K562 (cell line): ENCODE measurements around the gene ZNF569. TPM values are rescaled to one million over a fixed set of nuclear protein-coding genes. Genes with fewer than 3 reads are reported as not detected.

Experiments used
- ELF2 ChIP-seq: fragments of 250-450 bp; sonication (Bioruptor Pico); IDR thresholded peaks from 2 replicates; pipeline ENCODE4 v1.5.0; 2021; ENCODE audit warnings: mild to moderate bottlenecking
- HDAC1 ChIP-seq, 2 experiments: fragments of 450-650 bp; IDR thresholded peaks; 2 replicates each; pipeline ENCODE4 v1.6.1; 2016 to 2017; ENCODE audit warnings: inconsistent platforms in 1 of 2, mild to moderate bottlenecking in 1 of 2, moderate library complexity in 1 of 2
- SMAD4 ChIP-seq: fragments of 250-450 bp; sonication (Bioruptor Pico); conservative IDR thresholded peaks from 2 replicates; pipeline ENCODE4 v1.8.0; 2021; ENCODE audit warnings: inconsistent platforms, mild to moderate bottlenecking, moderate library complexity
- SPI1 ChIP-seq: IDR thresholded peaks from 2 replicates; pipeline ENCODE4 v1.6.1; 2011; ENCODE audit warnings: low read depth, low read length, control low read depth, borderline replicate concordance
- polyA plus RNA-seq, 8 experiments: library from polyadenylated mRNA; depleted of rRNA in 4 of 8; stranded (reverse) in 5 of 8; unstranded in 3 of 8; fragments of >200 nt; fragmentation: Nextera tagmentation in 2 of 8; fragmentation: Illumina TruSeq in 1 of 8; extraction: Ambion mirVana in 2 of 8; extraction: Trizol in 1 of 8; gene quantifications; 2 replicates each; pipeline versions ENCODE4 v1.2.1 to v1.2.3, GENCODE V29; 2011 to 2014; ENCODE audit warnings: inconsistent platforms in 1 of 8, missing spikeins in 1 of 8
- total RNA-seq, 7 experiments: library from RNA; depleted of rRNA in 6 of 7; stranded (reverse); fragments of >200 nt in 6 of 7; fragmentation: Illumina TruSeq in 2 of 7; extraction: Trizol in 2 of 7; gene quantifications; 2 replicates each; pipeline versions ENCODE4 v1.2.1 to v1.2.3, GENCODE V29; 2011 to 2021; ENCODE audit warnings: low replicate concordance in 1 of 7
- TF ChIP-seq, protein P1 (sequence below), 3 experiments: IDR thresholded peaks in 2 of 3; conservative IDR thresholded peaks in 1 of 3; 2 replicates each; pipeline ENCODE4 v1.5.1; 2011 to 2012; ENCODE audit warnings: low read length in 3 of 3, mild to moderate bottlenecking in 3 of 3, control low read depth in 2 of 3, improper control_type of control experiment in 1 of 3, inconsistent platforms in 1 of 3, low read depth in 1 of 3, mixed read lengths in 1 of 3, moderate library complexity in 1 of 3; ENCODE audit not compliant: insufficient read depth in 2 of 3
- TF ChIP-seq, protein P2 (sequence below): sonication (generic); formaldehyde crosslinking; IDR thresholded peaks from 2 replicates; pipeline ENCODE4 v1.8.1; 2023; ENCODE audit warnings: missing genetic modification reagents, mild to moderate bottlenecking, borderline replicate concordance
- TF ChIP-seq, protein P3 (sequence below): sonication (generic); formaldehyde crosslinking; IDR thresholded peaks from 2 replicates; pipeline ENCODE4 v1.8.0; 2022; ENCODE audit warnings: mild to moderate bottlenecking, low read depth, missing genetic modification reagents

Gene ZNF569
- total and polyA plus RNA-seq, 9 of the 15 experiments (the other 6 are each of a cell fraction or from before 2014, with no cell fraction given), result 2.1 to 5.7 (median 4.5) TPM

DNA sequence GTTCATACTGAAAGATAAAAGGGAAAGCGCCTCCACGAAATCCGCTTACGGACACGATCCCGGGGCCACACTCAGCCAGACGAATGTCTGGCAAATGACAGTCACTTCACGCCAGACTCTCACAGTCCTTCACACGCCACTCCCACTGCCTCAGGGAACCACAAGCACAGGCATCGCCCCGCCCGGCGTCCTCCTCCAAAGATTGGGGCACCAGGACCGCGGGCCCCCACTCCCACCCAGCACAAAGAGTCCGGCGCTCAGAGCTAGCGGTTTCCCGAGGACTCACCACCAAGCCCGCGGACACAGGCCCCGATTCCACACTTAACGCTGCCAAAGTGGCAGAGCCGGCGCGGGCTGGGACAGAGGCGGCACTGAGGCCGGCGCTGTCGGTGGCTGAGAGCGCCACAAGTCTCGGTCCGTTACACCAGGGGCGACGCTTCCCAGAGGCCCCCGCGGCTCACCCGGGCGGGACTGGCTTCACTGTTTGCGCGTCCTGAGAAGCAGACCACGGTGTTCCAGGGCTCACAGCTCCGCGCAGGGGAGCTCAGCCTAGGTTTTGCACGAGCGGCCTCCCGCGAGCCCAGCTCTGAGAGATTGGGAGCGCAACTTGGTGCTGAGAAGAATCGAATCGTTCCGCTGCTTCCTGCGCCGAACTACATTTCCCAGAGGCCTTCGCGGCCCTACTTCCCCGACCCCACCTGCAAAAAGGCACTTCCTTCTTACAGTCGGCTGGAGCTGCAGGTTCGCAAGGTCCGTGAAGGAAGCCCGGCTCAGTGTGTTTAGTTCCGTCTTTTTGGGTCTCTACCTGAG lies at the start of gene ZNF569 (continued):
- TF ChIP-seq, protein P1, sequence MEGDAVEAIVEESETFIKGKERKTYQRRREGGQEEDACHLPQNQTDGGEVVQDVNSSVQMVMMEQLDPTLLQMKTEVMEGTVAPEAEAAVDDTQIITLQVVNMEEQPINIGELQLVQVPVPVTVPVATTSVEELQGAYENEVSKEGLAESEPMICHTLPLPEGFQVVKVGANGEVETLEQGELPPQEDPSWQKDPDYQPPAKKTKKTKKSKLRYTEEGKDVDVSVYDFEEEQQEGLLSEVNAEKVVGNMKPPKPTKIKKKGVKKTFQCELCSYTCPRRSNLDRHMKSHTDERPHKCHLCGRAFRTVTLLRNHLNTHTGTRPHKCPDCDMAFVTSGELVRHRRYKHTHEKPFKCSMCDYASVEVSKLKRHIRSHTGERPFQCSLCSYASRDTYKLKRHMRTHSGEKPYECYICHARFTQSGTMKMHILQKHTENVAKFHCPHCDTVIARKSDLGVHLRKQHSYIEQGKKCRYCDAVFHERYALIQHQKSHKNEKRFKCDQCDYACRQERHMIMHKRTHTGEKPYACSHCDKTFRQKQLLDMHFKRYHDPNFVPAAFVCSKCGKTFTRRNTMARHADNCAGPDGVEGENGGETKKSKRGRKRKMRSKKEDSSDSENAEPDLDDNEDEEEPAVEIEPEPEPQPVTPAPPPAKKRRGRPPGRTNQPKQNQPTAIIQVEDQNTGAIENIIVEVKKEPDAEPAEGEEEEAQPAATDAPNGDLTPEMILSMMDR (IDR thresholded peaks at IDR 0.05 in 2 of 3, conservative IDR thresholded peaks at IDR 0.05 in 1 of 3; ENCODE audit: insufficient read depth in 2 of 3, low read depth in 1 of 3, low read length in 3 of 3), result no peak
- TF ChIP-seq SPI1, result peak; percentile 87
- TF ChIP-seq SMAD4 (CRISPR knock-in tag), result peak; percentile 38; the same call in 1 of the 2 replicates
- TF ChIP-seq, protein P2, sequence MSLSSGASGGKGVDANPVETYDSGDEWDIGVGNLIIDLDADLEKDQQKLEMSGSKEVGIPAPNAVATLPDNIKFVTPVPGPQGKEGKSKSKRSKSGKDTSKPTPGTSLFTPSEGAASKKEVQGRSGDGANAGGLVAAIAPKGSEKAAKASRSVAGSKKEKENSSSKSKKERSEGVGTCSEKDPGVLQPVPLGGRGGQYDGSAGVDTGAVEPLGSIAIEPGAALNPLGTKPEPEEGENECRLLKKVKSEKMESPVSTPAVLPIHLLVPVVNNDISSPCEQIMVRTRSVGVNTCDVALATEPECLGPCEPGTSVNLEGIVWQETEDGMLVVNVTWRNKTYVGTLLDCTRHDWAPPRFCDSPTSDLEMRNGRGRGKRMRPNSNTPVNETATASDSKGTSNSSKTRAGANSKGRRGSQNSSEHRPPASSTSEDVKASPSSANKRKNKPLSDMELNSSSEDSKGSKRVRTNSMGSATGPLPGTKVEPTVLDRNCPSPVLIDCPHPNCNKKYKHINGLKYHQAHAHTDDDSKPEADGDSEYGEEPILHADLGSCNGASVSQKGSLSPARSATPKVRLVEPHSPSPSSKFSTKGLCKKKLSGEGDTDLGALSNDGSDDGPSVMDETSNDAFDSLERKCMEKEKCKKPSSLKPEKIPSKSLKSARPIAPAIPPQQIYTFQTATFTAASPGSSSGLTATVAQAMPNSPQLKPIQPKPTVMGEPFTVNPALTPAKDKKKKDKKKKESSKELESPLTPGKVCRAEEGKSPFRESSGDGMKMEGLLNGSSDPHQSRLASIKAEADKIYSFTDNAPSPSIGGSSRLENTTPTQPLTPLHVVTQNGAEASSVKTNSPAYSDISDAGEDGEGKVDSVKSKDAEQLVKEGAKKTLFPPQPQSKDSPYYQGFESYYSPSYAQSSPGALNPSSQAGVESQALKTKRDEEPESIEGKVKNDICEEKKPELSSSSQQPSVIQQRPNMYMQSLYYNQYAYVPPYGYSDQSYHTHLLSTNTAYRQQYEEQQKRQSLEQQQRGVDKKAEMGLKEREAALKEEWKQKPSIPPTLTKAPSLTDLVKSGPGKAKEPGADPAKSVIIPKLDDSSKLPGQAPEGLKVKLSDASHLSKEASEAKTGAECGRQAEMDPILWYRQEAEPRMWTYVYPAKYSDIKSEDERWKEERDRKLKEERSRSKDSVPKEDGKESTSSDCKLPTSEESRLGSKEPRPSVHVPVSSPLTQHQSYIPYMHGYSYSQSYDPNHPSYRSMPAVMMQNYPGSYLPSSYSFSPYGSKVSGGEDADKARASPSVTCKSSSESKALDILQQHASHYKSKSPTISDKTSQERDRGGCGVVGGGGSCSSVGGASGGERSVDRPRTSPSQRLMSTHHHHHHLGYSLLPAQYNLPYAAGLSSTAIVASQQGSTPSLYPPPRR, result no peak
- TF ChIP-seq ELF2 (CRISPR knock-in tag), result peak; percentile 69; the same call in 1 of the 2 replicates
- TF ChIP-seq, protein P3, sequence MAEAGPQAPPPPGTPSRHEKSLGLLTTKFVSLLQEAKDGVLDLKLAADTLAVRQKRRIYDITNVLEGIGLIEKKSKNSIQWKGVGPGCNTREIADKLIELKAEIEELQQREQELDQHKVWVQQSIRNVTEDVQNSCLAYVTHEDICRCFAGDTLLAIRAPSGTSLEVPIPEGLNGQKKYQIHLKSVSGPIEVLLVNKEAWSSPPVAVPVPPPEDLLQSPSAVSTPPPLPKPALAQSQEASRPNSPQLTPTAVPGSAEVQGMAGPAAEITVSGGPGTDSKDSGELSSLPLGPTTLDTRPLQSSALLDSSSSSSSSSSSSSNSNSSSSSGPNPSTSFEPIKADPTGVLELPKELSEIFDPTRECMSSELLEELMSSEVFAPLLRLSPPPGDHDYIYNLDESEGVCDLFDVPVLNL (CRISPR knock-in tag), result no peak
- peak in 1 of 2 experiments; percentile 47; a peak in 2 of 4 replicates for TF ChIP-seq HDAC1 (IDR thresholded peaks at IDR 0.05)
